Prostate gland (tissue), 2 donors: ENCODE measurements around the gene FBXO34.

Source experiments
- POLR2A ChIP-seq: fragments of 450-650 bp; IDR thresholded peaks from one replicate; pipeline ENCODE4 v1.6.1; 2016; ENCODE audit warnings: antibody characterized with exemption, mild to moderate bottlenecking
- TF ChIP-seq, protein P1 (sequence below), 4 experiments: fragments of 200-600 bp in 2 of 4; fragments of 450-650 bp in 2 of 4; sonication (generic) in 2 of 4; IDR thresholded peaks; 1 replicate in 3 of 4; 2 replicates in 1 of 4; pipeline ENCODE4 v1.5.1; 2016 to 2019; ENCODE audit warnings: antibody characterized with exemption in 4 of 4, mild to moderate bottlenecking in 2 of 4, moderate library complexity in 2 of 4

DNA sequence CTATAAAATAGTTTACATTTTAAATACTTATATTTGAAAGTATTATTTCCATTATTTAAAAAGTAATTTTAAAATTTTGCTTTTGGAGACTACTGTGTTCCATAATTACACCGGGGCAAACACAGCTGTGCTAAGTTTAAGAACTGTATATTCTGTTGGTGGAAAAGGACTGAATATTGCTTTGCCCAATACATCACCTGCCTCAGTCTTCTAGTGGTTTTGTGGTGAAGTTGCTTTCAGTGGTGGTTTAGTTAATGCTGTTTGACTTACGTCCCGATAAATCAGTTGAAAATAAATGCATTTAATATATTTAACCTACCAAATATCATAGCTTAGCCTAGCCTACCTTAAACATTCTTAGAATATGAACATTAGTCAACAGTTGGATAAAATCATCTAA is 23.4 kb downstream of the FBXO34 start:
- TF ChIP-seq, protein P1, sequence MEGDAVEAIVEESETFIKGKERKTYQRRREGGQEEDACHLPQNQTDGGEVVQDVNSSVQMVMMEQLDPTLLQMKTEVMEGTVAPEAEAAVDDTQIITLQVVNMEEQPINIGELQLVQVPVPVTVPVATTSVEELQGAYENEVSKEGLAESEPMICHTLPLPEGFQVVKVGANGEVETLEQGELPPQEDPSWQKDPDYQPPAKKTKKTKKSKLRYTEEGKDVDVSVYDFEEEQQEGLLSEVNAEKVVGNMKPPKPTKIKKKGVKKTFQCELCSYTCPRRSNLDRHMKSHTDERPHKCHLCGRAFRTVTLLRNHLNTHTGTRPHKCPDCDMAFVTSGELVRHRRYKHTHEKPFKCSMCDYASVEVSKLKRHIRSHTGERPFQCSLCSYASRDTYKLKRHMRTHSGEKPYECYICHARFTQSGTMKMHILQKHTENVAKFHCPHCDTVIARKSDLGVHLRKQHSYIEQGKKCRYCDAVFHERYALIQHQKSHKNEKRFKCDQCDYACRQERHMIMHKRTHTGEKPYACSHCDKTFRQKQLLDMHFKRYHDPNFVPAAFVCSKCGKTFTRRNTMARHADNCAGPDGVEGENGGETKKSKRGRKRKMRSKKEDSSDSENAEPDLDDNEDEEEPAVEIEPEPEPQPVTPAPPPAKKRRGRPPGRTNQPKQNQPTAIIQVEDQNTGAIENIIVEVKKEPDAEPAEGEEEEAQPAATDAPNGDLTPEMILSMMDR (IDR thresholded peaks at IDR 0.05) = no peak
- no peak for TF ChIP-seq POLR2A
